ENCODE measurements around the gene LGALSL.

GRCh38 chr2:64417624-64418023 is 36.3 kb upstream of the LGALSL start:
- TF ChIP-seq CTCF (conservative IDR thresholded peaks at IDR 0.05; ENCODE audit: low read length) (no peak), EZH2phosphoT487 (IDR thresholded peaks at IDR 0.05; ENCODE audit: borderline replicate concordance) (no peak)

Measured in Loucy (cell line).